Stimulated activated memory B cell treated with anti-CD40 and anti-IgM and Interleukin-4, amounts not matched to agents 10 μg/mL and 1 μg/mL and 100 μg/mL, for 72 hours (primary cell): ENCODE measurements around the gene VCX2.
"Not testable (repeated sequence)": the region's sequence is repeated elsewhere in the genome, so short reads cannot be mapped to it uniquely, and the experiment has no call there.

Experiments
- ATAC-seq: fragments of 150-1000 bp; cut with Tn5 transposase; 2 replicates; pipeline ENCODE4 v1.10.0; 2021
- H3K27ac Mint-ChIP-seq: one replicate; pipeline ENCODE4 v1.8.0; 2022; ENCODE audit warnings: mild to moderate bottlenecking, mixed read lengths
- H3K27me3 Mint-ChIP-seq: one replicate; pipeline ENCODE4 v1.8.0; 2022; ENCODE audit warnings: mixed read lengths
- H3K36me3 Mint-ChIP-seq: one replicate; pipeline ENCODE4 v1.8.0; 2022; ENCODE audit warnings: mixed read lengths
- H3K4me1 Mint-ChIP-seq: one replicate; pipeline ENCODE4 v1.8.0; 2022; ENCODE audit warnings: mixed read lengths
- H3K4me3 Mint-ChIP-seq: one replicate; pipeline ENCODE4 v1.8.0; 2022; ENCODE audit warnings: mild to moderate bottlenecking, moderate library complexity, mixed read lengths
- H3K9me3 Mint-ChIP-seq: one replicate; pipeline ENCODE4 v1.8.0; 2022; ENCODE audit warnings: mixed read lengths

The VCX2 gene

DNA sequence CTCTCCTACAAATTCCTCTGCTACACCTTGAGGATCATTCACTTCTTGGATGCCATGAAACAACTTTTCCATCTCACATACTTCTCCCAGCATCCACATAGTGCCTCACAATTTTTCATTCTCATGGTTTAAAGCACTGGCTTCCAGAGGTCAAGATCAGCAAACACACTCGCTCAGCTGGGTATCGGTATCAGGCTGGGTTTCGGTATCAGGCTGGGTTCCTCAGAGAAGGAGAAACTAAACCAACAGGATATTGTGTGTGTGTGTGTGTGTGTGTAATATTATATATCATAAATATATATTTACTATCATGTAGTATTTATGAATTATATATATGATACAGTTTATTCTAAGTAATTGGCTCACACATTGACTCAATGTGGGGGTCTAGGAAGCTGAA lies at the start of gene VCX2:
Gene VCX2, minus strand, starts transcription at position 99 of the 400 bp plus-strand sequence. CDS start 624 bp downstream, outside the sequence.
- H3K27me3 Mint-ChIP-seq, H3K27ac Mint-ChIP-seq, H3K4me3 Mint-ChIP-seq, H3K4me1 Mint-ChIP-seq, H3K9me3 Mint-ChIP-seq, H3K36me3 Mint-ChIP-seq, ATAC-seq: not testable (repeated sequence)

- H3K27ac Mint-ChIP-seq, result no peak overlapping the region
- H3K4me3 Mint-ChIP-seq, result no peak overlapping the region
- ATAC-seq, result no peak
- H3K27me3 Mint-ChIP-seq, result no peaks in the 10 kb centered on the region
- H3K36me3 Mint-ChIP-seq, result no peaks in the 10 kb centered on the region
- H3K9me3 Mint-ChIP-seq, result no peaks in the 10 kb centered on the region
- no peaks in the 10 kb centered on the region for H3K4me1 Mint-ChIP-seq
Measured at GRCh38 chrX:8204943-8205342, 33.9 kb upstream of the VCX2 start.

DNA sequence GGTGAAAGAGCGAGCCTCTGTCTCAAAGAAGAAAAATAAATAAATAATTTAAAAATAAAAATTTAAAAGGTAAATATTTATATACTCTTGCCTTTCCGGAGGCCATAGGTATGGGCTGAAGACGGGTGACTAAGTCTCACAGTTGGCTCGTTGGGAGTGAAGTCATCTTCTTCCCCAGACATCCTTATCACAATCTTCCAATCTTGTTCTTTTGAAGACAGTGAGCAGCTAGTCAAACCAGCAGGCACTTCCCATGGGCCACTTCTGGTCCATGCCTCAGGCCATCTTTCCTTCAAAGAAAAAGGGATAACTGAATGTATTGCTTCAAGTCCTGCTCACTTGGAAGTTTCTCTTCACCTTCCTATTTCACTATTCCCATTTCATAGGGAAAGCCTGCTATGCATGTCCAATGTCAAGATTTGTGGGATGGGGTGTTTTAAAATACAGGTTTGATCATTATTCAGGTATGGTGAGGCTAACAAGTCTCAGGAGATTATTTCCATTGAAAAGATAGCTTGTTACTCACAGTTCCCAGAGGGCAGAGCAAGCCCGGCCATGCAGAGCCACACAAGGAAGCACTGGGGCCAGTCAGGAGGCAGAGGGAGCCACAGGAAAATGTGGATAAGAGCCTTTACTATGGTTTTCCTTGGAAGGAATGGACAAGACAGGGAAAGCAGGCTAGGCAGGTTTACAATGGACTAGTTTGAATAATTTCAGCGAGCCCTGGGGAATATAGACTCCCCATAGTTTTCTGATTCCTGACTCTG lies 33.3 kb upstream of the VCX2 start:
- Mint-ChIP-seq H3K27me3 (no peaks in the 10 kb centered on the region), H3K9me3 (no peaks in the 10 kb centered on the region), H3K36me3 (no peaks in the 10 kb centered on the region), H3K4me3 (no peak overlapping the region), H3K27ac (no peak overlapping the region), H3K4me1 (no peaks in the 10 kb centered on the region)
- ATAC-seq, result no peak

DNA sequence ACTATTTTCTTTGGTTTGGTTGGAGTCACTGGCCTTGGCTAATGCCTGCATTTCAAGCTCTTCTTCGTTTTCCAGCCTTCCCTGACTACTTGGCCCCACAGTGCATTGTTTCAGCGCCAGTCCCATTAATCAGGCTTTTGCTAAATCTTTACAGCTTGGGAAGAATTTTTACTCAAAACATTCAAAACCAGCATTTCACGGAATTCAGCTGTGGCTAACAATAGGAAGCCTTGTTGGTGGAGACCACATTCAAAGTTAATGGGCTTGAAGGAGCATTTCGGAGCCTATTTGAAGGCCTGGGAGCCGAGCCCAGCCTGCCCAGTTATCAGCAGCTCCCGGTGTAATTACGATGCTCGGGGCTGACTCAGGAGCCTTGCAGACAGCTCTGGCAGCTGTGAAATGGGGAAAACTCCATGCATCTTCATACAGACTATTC lies 30.8 kb upstream of the VCX2 start:
- Mint-ChIP-seq H3K4me3 (no peak overlapping the region), H3K27me3 (no peaks in the 10 kb centered on the region), H3K4me1 (no peaks in the 10 kb centered on the region), H3K27ac (no peak overlapping the region), H3K9me3 (no peaks in the 10 kb centered on the region), H3K36me3 (no peaks in the 10 kb centered on the region)
- no peak for ATAC-seq

DNA sequence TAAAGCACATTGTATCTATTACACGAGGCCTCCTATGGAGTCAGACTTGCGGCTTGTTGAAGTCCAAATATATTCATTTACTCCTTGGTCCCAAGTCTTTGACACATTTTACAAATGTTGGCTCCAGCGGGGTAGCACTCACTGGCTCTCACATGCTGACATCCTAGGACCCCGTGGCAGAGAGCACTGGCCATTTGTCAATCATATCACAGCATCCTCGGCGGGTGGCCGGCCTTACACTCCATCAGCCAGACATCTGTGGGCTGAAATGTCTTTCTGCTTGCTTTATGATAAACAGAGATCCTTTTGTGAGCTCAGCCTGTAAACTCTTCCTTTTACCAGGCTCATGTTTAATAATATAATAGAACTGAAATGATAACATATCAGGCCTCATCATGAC lies 25.7 kb upstream of the VCX2 start:
- Mint-ChIP-seq H3K27me3 (no peaks in the 10 kb centered on the region), H3K4me1 (no peaks in the 10 kb centered on the region), H3K4me3 (no peak overlapping the region), H3K9me3 (no peaks in the 10 kb centered on the region), H3K27ac (no peak overlapping the region), H3K36me3 (no peaks in the 10 kb centered on the region)
- ATAC-seq, result no peak

DNA sequence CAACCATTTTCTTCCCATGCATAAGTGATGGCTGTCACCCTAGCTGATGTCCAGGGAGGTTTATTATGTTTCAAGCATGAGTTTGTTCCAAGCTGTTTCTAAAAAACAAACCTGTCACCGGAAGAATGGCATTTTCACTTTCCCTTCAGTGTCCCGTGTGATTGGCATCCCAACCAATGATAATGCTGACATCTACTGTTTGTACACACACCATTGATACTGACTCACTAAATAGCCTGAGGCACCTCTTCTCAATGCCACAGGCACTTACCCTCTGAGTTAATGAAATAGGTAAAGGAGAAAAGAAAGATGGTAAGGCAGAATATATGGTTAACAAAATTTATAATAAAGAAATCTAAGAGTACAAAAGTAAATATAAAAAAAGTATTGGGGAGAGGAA lies 23.1 kb upstream of the VCX2 start:
- no peak for ATAC-seq
- Mint-ChIP-seq H3K9me3 (no peaks in the 10 kb centered on the region), H3K36me3 (no peaks in the 10 kb centered on the region), H3K27ac (no peak overlapping the region), H3K4me1 (no peaks in the 10 kb centered on the region), H3K4me3 (no peak overlapping the region), H3K27me3 (no peaks in the 10 kb centered on the region)

- Mint-ChIP-seq H3K4me1 (no peaks in the 10 kb centered on the region), H3K9me3 (no peaks in the 10 kb centered on the region), H3K4me3 (no peak overlapping the region), H3K27me3 (no peaks in the 10 kb centered on the region), H3K27ac (no peak overlapping the region), H3K36me3 (no peaks in the 10 kb centered on the region)
- no peak for ATAC-seq
Measured at GRCh38 chrX:8192276-8192675, 21.2 kb upstream of the VCX2 start.

DNA sequence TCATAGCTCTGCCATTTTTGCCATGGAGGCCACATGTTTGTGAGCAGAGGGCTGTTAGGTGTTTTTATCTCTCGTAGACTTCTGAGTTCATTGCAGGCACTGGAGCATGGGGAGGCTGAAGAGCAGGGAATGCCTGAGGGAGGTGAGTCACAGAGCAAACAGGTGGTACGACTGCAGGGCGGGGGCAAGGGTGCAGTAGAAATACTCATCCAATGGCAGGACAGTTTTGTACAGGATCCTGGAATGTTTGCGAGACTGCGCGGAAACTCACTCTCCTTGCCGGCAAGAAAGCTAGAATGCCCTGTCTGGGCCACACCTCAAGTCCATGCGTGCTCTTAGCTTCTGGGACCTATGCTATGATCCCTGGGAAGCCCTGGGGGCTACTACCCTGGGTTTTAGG lies 20.0 kb upstream of the VCX2 start:
- Mint-ChIP-seq H3K4me1 (no peaks in the 10 kb centered on the region), H3K36me3 (no peaks in the 10 kb centered on the region), H3K4me3 (no peak overlapping the region), H3K9me3 (no peaks in the 10 kb centered on the region), H3K27me3 (no peaks in the 10 kb centered on the region), H3K27ac (no peak overlapping the region)
- no peak for ATAC-seq

DNA sequence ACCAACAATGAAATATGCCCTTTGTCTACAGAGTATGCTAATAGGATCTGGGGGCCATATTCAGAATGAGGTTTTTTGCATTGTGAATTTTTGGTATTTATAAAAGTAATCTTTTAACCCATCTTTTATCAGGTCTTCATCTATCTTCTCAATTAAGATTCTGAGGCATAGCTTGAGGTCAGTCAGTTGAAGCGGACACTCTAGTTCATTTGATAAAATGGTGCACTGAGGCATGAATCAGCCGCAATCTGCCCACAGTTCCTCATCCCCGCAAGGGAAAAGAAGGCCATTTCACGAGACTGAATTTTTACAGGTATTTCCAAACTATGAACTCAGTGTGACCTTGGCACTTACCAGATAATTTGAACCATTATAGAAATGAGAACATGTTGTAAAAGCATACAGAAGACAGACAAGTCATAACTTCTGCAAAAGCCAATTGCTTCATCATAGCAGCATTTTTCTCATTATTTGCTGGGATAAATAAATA lies 19.3 kb upstream of the VCX2 start:
- Mint-ChIP-seq H3K4me3 (no peak overlapping the region), H3K4me1 (no peaks in the 10 kb centered on the region), H3K9me3 (no peaks in the 10 kb centered on the region), H3K27me3 (no peaks in the 10 kb centered on the region), H3K36me3 (no peaks in the 10 kb centered on the region), H3K27ac (no peak overlapping the region)
- no peak for ATAC-seq

DNA sequence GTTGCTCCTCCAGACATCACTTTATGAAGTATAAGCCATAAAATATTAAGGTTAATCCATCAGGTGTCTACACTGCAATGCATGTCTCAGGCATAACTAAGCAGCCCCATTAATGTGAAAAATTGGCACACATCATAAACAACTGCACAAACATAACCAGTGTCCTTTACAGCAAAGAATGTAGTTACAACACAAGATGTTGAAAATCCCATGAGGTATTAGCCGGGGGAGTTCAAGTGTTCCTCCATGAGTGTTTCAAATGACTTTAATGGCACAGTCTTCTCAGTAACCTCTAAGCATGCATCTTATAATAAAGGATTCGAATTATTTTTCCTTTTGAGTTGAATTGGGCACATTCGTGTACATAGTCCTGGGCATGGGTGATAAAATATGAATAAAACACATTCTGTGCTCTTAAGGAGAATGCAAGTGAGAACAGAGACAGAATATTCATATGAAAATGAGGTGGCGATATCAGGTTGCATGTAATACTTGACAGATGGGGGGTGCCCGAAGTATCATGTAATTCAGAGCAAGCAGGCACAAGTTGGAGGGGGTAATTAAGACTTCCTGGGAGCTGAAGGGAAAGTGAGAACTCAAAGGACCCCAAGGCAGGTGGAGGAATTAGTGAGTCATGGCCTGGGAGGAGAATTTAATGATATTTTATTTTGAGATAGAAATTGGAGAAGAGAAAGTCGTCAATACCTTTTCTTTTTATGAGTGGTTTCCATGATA lies 18.2 kb upstream of the VCX2 start:
- no peak for ATAC-seq
- H3K36me3 Mint-ChIP-seq, result no peaks in the 10 kb centered on the region
- H3K4me3 Mint-ChIP-seq, result no peak overlapping the region
- no peak overlapping the region for H3K27ac Mint-ChIP-seq
- no peaks in the 10 kb centered on the region for H3K27me3 Mint-ChIP-seq
- no peaks in the 10 kb centered on the region for H3K4me1 Mint-ChIP-seq
- H3K9me3 Mint-ChIP-seq, result no peaks in the 10 kb centered on the region

GRCh38 chrX:8183346-8183745 lies 12.3 kb upstream of the VCX2 start:
- ATAC-seq, result no peak
- Mint-ChIP-seq H3K27ac (no peak overlapping the region), H3K4me1 (no peaks in the 10 kb centered on the region), H3K4me3 (no peak overlapping the region), H3K9me3 (no peaks in the 10 kb centered on the region), H3K36me3 (no peaks in the 10 kb centered on the region), H3K27me3 (no peaks in the 10 kb centered on the region)

GRCh38 chrX:8179656-8180055 lies 8.6 kb upstream of the VCX2 start:
- no peaks in the 10 kb centered on the region for H3K9me3 Mint-ChIP-seq
- H3K4me1 Mint-ChIP-seq, result no peaks in the 10 kb centered on the region
- no peaks in the 10 kb centered on the region for H3K36me3 Mint-ChIP-seq
- H3K27ac Mint-ChIP-seq, result no peak overlapping the region
- no peak for ATAC-seq
- no peaks in the 10 kb centered on the region for H3K27me3 Mint-ChIP-seq
- no peak overlapping the region for H3K4me3 Mint-ChIP-seq

DNA sequence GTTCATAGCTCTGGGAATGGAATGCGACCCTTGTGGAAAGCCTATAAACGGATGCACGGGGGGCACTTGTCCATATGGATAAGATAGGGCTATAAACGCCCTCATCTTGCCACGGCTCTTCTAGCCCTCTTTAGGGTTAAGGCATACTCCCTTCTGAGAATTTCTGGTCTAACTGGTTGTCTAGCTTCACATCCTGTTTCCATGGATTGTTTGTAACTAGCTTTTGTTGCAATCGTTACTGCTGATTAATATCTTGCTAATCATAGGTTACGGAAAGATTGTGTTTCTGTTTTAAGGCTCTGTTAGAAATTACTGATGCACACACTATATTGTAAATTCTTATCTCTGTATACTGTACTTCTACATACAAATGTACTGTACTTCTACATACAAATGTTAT lies 17.1 kb downstream of the VCX2 start:
- H3K4me3 Mint-ChIP-seq, ATAC-seq, H3K27me3 Mint-ChIP-seq, H3K27ac Mint-ChIP-seq, H3K4me1 Mint-ChIP-seq, H3K9me3 Mint-ChIP-seq, H3K36me3 Mint-ChIP-seq: not testable (repeated sequence)

DNA sequence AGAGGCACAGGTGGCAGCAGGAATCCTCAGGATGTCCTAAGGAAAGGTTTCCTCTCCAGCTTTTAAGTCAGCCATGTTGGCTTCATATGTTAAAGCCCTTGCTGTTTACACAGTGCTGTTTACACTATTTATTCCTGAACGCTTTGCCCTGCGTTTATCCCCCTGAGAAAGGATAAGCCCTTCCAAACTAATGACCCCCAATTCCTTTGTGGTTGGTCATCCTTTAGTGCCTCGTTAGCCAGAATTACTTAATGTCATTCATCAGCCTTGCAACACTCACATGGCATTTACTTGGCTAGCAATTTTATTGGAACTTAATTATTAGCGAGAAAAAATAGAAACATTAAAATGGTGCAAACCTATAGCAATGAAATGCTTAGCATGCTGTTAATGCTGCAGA lies 23.8 kb downstream of the VCX2 start:
- Mint-ChIP-seq H3K36me3 (no peaks in the 10 kb centered on the region), H3K27ac (no peak overlapping the region), H3K9me3 (peaks cover 2% of the 10 kb centered on the region), H3K27me3 (no peaks in the 10 kb centered on the region), H3K4me3 (no peak overlapping the region), H3K4me1 (no peaks in the 10 kb centered on the region)
- ATAC-seq, result no peak

- Mint-ChIP-seq H3K27me3 (no peaks in the 10 kb centered on the region), H3K4me1 (no peaks in the 10 kb centered on the region), H3K36me3 (no peaks in the 10 kb centered on the region), H3K9me3 (peaks cover 2% of the 10 kb centered on the region), H3K27ac (no peak overlapping the region), H3K4me3 (no peak overlapping the region)
- no peak for ATAC-seq
Measured at GRCh38 chrX:8144925-8145324, 26.1 kb downstream of the VCX2 start.

- Mint-ChIP-seq H3K27ac (no peak overlapping the region), H3K4me3 (no peak overlapping the region)
- ATAC-seq, result no peak
Measured at GRCh38 chrX:8141896-8142295, 29.2 kb downstream of the VCX2 start.

More at GRCh38 chrX:8141896-8142295, 29.2 kb downstream of the VCX2 start:
- Mint-ChIP-seq H3K27me3 (no peaks in the 10 kb centered on the region), H3K36me3 (no peaks in the 10 kb centered on the region), H3K4me1 (no peaks in the 10 kb centered on the region), H3K9me3 (no peaks in the 10 kb centered on the region)
